Heart right ventricle (tissue), 16 donors: ENCODE results near the gene IL12B. TPM values are rescaled to one million over a fixed set of nuclear protein-coding genes. Genes with fewer than 3 reads are reported as not detected.
A peak's percentile ranks its signal among the peaks of the same experiment; 100 is the strongest.
"Not testable (repeated sequence)": the region's sequence is repeated elsewhere in the genome, so short reads cannot be mapped to it uniquely, and the experiment has no call there.

Experiments
- ATAC-seq, 8 donors: fragments of 200-7000 bp; cut with Tn5 transposase; one replicate each; pipeline ENCODE4 v1.9.1; 2020; ENCODE audit warnings: mild to moderate bottlenecking in 8 of 8, moderate library complexity in 8 of 8, moderate number of reproducible peaks in 1 of 8
- DNase-seq, 2 donors: peaks; one replicate each; pipeline ENCODE4 v3.0.0-alpha.2; 2020
- H3K27ac ChIP-seq, 10 donors: fragments of 200-600 bp; sonication (generic) in 2 of 10; one replicate each; pipeline versions ENCODE4 v1.5.0 to v1.8.0; 2020 to 2022; ENCODE audit warnings: mild to moderate bottlenecking in 3 of 10
- H3K27me3 ChIP-seq, 7 donors: fragments of 200-600 bp; one replicate each; pipeline ENCODE4 v1.8.0; 2021 to 2022; ENCODE audit warnings: mild to moderate bottlenecking in 2 of 7
- H3K36me3 ChIP-seq, 9 donors: fragments of 200-600 bp; sonication (generic) in 1 of 9; one replicate each; pipeline versions ENCODE4 v1.5.0 to v1.8.0; 2020 to 2022; ENCODE audit warnings: mild to moderate bottlenecking in 2 of 9
- H3K4me1 ChIP-seq, 9 donors: fragments of 200-600 bp; sonication (generic) in 1 of 9; one replicate each; pipeline versions ENCODE4 v1.5.0 to v1.8.0; 2020 to 2022; ENCODE audit warnings: mild to moderate bottlenecking in 4 of 9
- H3K4me3 ChIP-seq, 10 donors: fragments of 200-600 bp; sonication (generic) in 2 of 10; one replicate each; pipeline versions ENCODE4 v1.5.0 to v1.8.0; 2020 to 2022; ENCODE audit warnings: mild to moderate bottlenecking in 7 of 10, moderate library complexity in 2 of 10
- H3K9me3 ChIP-seq, 11 donors: fragments of 200-600 bp in 10 of 11; sonication (generic) in 2 of 11; one replicate each; pipeline versions ENCODE4 v1.5.0 to v1.8.0; 2013 to 2022; ENCODE audit warnings: mild to moderate bottlenecking in 2 of 11, control low read depth in 1 of 11, moderate library complexity in 1 of 11
- WGBS, 2 donors: extraction: QIAGEN DNeasy Blood & Tissue Kit; methylation state at CpG; one replicate each; pipeline ENCODE4 v1.1.7; 2013; ENCODE audit warnings: inconsistent platforms in 1 of 2; 5-methylcytosine and 5-hydroxymethylcytosine counted together
- intact Hi-C, 10 donors: fragments of 100-400 bp; cut with DNase I; formaldehyde crosslinking; loops; one replicate each; pipeline versions ENCODE4 v1.11.1 to v1.14.2; 2022
- polyA plus RNA-seq, 2 donors: library from polyadenylated mRNA; stranded (reverse); fragments of 200-250 nt; gene quantifications; one replicate each; pipeline ENCODE4 v1.2.3, GENCODE V29; 2013
- total RNA-seq, 10 donors: library from RNA; stranded (reverse); fragmentation: NEBNext Ultra II Directional in 3 of 10; extraction: Animal tissue kit (Norgen Biotek cat#: 25700) in 3 of 10; gene quantifications; one replicate each; pipeline versions ENCODE4 v1.2.1 to v1.2.4, GENCODE V29; 2021 to 2023
- TF ChIP-seq, protein P1 (sequence below), 9 donors: fragments of 200-600 bp; sonication (generic) in 2 of 9; IDR thresholded peaks; one replicate each; pipeline versions ENCODE4 v1.5.0 to v1.8.0; 2021 to 2022; ENCODE audit warnings: antibody characterized with exemption in 9 of 9, mild to moderate bottlenecking in 5 of 9, moderate library complexity in 1 of 9
- donor health status: Arrhythmogenic right ventricular cardiomyopathy.
- donor health status: ischemic (EF 13 %, LVEDD 7.1; RV severe dilation, severe dysfunction).
- donor health status: healthy with polysubstance abuse.
- donor health status: DM: no; HTN: yes; CAD: no.
- donor health status: DM: no; HTN: no; CAD: no.
- donor health status: ischemic (EF 25% LVEDD 6.9; RV normal size, moderate dysfunction).
- donor health status: ischemic (EF 25% LVEDD 5.7; RV mildly dilated, moderate dysfunction).
- donor health status: healthy.
- donor health status: DM: yes; HTN: yes; CAD: no.
- donor health status: Ischemic cardiomyopathy.
- donor health status: ischemic (EF 35%, LVEDD 5.7; RV mildly dilated, moderate dysfunction).
- donor health status: nonischemic (EF 11% LVEDD 7.7; RV severe dilation, severe dysfunction).
- donor health status: DM: yes; HTN: yes; CAD: no.
- donor health status: PGD.
- donor health status: ischemic (EF 29% LVEDD 5.4; RV normal size, mild dysfunction).
- donor health status: nonischemic (EF 23%, LVEDD 6.1; RV moderate dilation, normal function).

Gene IL12B
- total and polyA plus RNA-seq, 12 donors: not detected

DNA sequence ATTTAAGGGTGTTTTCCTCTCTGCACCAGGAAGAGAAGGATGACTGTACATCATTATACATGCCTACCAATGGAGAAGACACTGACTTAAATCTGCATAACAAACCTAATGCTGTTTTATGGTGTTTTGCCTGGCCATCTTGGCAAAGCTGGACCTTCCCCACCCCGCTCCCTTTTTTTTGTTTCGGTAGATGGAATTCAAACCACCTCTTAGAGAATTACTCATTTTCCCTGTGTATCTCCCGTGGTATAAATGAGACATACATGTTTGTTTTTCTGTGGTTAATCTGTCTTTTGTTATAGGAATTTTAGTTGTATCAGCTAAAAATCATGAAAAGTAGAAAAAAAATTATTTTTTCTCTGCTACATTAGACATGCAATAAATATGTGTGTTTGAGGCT is 28.8 kb downstream of the IL12B start:
- peaks cover 0 to 47% (median 7%) of the 10 kb centered on the region in 11 donors for H3K9me3 ChIP-seq
- no peaks in the 10 kb centered on the region for H3K36me3 ChIP-seq
- H3K4me3 ChIP-seq: no peak overlapping the region
- ATAC-seq (no peak), DNase-seq (no peak)
- TF ChIP-seq, protein P1, sequence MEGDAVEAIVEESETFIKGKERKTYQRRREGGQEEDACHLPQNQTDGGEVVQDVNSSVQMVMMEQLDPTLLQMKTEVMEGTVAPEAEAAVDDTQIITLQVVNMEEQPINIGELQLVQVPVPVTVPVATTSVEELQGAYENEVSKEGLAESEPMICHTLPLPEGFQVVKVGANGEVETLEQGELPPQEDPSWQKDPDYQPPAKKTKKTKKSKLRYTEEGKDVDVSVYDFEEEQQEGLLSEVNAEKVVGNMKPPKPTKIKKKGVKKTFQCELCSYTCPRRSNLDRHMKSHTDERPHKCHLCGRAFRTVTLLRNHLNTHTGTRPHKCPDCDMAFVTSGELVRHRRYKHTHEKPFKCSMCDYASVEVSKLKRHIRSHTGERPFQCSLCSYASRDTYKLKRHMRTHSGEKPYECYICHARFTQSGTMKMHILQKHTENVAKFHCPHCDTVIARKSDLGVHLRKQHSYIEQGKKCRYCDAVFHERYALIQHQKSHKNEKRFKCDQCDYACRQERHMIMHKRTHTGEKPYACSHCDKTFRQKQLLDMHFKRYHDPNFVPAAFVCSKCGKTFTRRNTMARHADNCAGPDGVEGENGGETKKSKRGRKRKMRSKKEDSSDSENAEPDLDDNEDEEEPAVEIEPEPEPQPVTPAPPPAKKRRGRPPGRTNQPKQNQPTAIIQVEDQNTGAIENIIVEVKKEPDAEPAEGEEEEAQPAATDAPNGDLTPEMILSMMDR (IDR thresholded peaks at IDR 0.05): no peak
- WGBS, 2 donors: 86 to 87% methylated on average over 3 of the region's 3 CpGs
- no peak overlapping the region for H3K27ac ChIP-seq
- H3K27me3 ChIP-seq: no peaks in the 10 kb centered on the region
- H3K4me1 ChIP-seq: no peaks in the 10 kb centered on the region
- intact Hi-C loops: no loop called here

DNA sequence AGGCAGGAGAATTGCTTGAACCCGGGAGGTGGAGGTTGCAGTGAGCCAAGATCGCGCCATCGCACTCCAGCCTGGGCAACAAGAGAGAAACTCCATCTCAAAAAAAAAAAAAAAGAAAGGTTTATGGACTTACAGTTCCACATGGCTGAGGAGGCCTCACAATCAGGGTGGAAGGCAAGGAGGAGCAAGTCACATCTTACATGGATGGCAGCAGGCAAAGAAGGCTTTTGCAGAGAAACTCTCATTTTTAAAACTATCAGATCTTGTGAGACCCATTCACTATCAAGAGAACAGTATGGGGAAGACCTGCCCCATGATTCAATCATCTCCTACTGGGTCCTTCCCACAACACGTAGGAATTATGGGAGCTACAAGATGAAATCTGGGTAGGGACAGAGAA is 33.0 kb downstream of the IL12B start:
- H3K4me3 ChIP-seq, H3K27me3 ChIP-seq, H3K36me3 ChIP-seq, H3K27ac ChIP-seq, intact Hi-C loops, H3K4me1 ChIP-seq, ATAC-seq, DNase-seq: not testable (repeated sequence)
- 93 to 97% methylated on average over 5 of the region's 5 CpGs for WGBS, 2 donors
- peaks cover 0 to 30% (median 7%) of the 10 kb centered on the region in 11 donors for H3K9me3 ChIP-seq

- ATAC-seq: no peak
- no peaks in the 10 kb centered on the region for H3K27me3 ChIP-seq
- H3K4me1 ChIP-seq: no peaks in the 10 kb centered on the region
- TF ChIP-seq, protein P1 (IDR thresholded peaks at IDR 0.05): no peak
- intact Hi-C loops: loop anchor here in 1 of 10 donors (5.0 kb wide), 1 partner anchor 692 kb away; no protein-coding TSS in a partner anchor
- H3K9me3 ChIP-seq: peaks cover 0 to 24% (median 7%) of the 10 kb centered on the region in 11 donors
- no peak overlapping the region for H3K4me3 ChIP-seq
- H3K27ac ChIP-seq: no peak overlapping the region
- no peaks in the 10 kb centered on the region for H3K36me3 ChIP-seq
- DNase-seq: no peak
- WGBS, 2 donors: 91 to 95% methylated on average over 5 of the region's 5 CpGs
Measured at GRCh38 chr5:159294921-159295320, 35.4 kb downstream of the IL12B start.

DNA sequence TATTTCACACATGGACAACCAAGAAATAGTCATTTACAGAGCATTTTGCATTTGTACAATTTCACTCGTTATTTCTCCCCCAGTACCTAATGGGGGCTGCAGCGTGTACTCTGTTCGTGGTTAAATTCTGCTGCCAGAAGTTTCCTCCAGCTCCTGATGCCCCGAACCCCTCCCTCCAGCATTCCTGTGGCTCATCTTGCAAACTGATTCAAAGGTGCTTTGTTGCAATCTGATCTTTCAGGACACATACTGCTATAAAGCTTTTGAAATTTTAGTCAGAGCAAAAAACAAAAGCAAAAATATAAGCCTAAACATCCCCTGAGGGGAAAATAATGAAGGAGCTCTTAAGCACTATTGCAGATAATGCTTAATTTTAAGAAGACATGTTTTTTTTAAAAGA is 39.5 kb downstream of the IL12B start:
- no peak for DNase-seq
- H3K36me3 ChIP-seq: peaks cover 0 to 6% (median 0%) of the 10 kb centered on the region in 9 donors
- H3K27me3 ChIP-seq: no peaks in the 10 kb centered on the region
- WGBS, 2 donors: 81% methylated on average over 4 of the region's 4 CpGs
- peaks cover 0 to 5% (median 0%) of the 10 kb centered on the region in 9 donors for H3K4me1 ChIP-seq
- TF ChIP-seq, protein P1 (IDR thresholded peaks at IDR 0.05): no peak
- no peak for ATAC-seq
- H3K4me3 ChIP-seq: no peak overlapping the region
- H3K9me3 ChIP-seq: peaks cover 0 to 6% (median 0%) of the 10 kb centered on the region in 11 donors
- intact Hi-C loops: loop anchor here in 1 of 10 donors (5.0 kb wide), 1 partner anchor 697 kb away; no protein-coding TSS in a partner anchor
- no peak overlapping the region for H3K27ac ChIP-seq

DNA sequence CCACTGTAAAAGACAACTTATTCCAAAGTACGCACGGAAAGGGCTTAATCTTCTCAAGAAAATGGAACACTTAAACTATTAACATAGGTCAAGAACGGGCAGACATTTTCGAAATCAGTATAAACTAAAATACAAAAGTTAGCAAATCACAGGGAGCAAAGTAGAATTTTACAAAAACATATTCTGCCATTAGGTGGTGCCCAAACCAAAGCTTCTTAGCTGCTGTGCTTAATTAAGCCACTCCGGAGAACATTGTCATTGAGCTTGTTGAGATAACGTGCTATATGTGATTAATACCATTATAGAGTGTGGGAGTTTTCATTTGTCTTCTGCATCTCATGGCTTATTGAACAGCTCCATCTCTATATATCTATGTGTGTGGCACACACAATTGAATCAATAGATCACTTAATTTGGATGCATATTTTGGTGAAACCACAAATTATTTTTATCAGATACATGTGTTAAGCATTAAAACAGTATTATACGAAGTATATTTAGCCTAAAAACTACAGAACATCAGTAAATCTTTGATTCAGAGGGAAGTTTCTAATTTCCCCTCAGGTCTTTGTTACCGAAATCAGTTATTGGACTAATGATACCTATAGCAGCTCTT is 43.8 kb downstream of the IL12B start:
- intact Hi-C loops: loop anchor here in 9 of 10 donors (5.0 to 10.0 kb wide), 5 partner anchors 678 to 701 kb away; no protein-coding TSS in a partner anchor
- Histone ChIP-seq H3K9me3 (peaks cover 0 to 6% (median 0%) of the 10 kb centered on the region in 11 donors), H3K27me3 (no peaks in the 10 kb centered on the region), H3K36me3 (peaks cover 0 to 41% (median 9%) of the 10 kb centered on the region in 9 donors), H3K4me3 (no peak overlapping the region), H3K4me1 (peaks cover 0 to 5% (median 0%) of the 10 kb centered on the region in 9 donors), H3K27ac (no peak overlapping the region)
- TF ChIP-seq, protein P1 (IDR thresholded peaks at IDR 0.05): peak in 8 of 9 donors; percentile 32 to 67 (median 54)
- DNase-seq (no peak), ATAC-seq (peak in 1 of 8 donors; percentile 50)
- 56 to 62% methylated on average over 8 of the region's 8 CpGs for WGBS, 2 donors
